PC-9 (cell line): ENCODE measurements around the gene TNIK. TPM values are rescaled to one million over a fixed set of nuclear protein-coding genes. Genes with fewer than 3 reads are reported as not detected.

Source experiments
- BruUV-seq: library from RNA; stranded (reverse); fragments of 400-500 nt; replicated peaks from 2 replicates; lab custom pipeline; 2021; lab: Mats Ljungman, UMichigan
- CTCF ChIA-PET: fragments of 300-600 bp; sonication (Branson Sonifier 250); formaldehyde crosslinking; loops from one replicate; lab custom pipeline; 2022; ENCODE audit warnings: antibody characterized with exemption; lab: Charles Lee
- POLR2A ChIA-PET: fragments of 300-600 bp; sonication (Branson Sonifier 250); formaldehyde crosslinking; loops from one replicate; lab custom pipeline; 2022; ENCODE audit warnings: antibody characterized with exemption; ENCODE audit not compliant: unreplicated experiment; lab: Charles Lee
- DNase-seq, 2 experiments: peaks; one replicate each; pipeline versions ENCODE4 v3.0.0 to v3.0.0-alpha.2; 2015 to 2022; ENCODE audit warnings: mixed read lengths in 1 of 2
- H2AFZ ChIP-seq: fragments of 200-600 bp; sonication (generic); 2 replicates; pipeline ENCODE4 v1.8.1; 2017; ENCODE audit warnings: antibody characterized with exemption
- H3F3A ChIP-seq: fragments of 200-600 bp; sonication (generic); 2 replicates; pipeline ENCODE4 v1.8.1; 2017; ENCODE audit warnings: antibody characterized with exemption, mild to moderate bottlenecking, low read depth; ENCODE audit not compliant: insufficient read depth
- H3K27ac ChIP-seq: fragments of 200-600 bp; sonication (generic); 2 replicates; pipeline ENCODE4 v1.6.1; 2016; ENCODE audit warnings: mixed run types
- H3K27me3 ChIP-seq: fragments of 200-600 bp; sonication (generic); 2 replicates; pipeline ENCODE4 v1.6.1; 2016; ENCODE audit warnings: low read depth, mixed run types; ENCODE audit not compliant: insufficient read depth
- H3K36me3 ChIP-seq: fragments of 200-600 bp; sonication (generic); 2 replicates; pipeline ENCODE4 v1.6.1; 2016; ENCODE audit warnings: low read depth, mixed run types
- H3K4me1 ChIP-seq: fragments of 200-600 bp; sonication (generic); replicated peaks from 2 replicates; pipeline ENCODE4 v1.6.1; 2016; ENCODE audit warnings: mixed run types; ENCODE audit not compliant: insufficient read depth
- H3K4me2 ChIP-seq: fragments of 200-600 bp; sonication (generic); 2 replicates; pipeline ENCODE4 v1.6.1; 2017; ENCODE audit warnings: mixed run types
- H3K4me3 ChIP-seq: fragments of 200-600 bp; sonication (generic); 2 replicates; pipeline ENCODE4 v1.6.1; 2016; ENCODE audit warnings: mixed run types
- H3K79me2 ChIP-seq: fragments of 200-600 bp; sonication (generic); 2 replicates; pipeline ENCODE4 v1.6.1; 2017; ENCODE audit warnings: low read depth, mixed run types
- H3K9me2 ChIP-seq: fragments of 200-600 bp; sonication (generic); 2 replicates; pipeline ENCODE4 v1.8.1; 2017; ENCODE audit warnings: mild to moderate bottlenecking; ENCODE audit not compliant: insufficient read depth
- H3K9me3 ChIP-seq: fragments of 200-600 bp; sonication (generic); 2 replicates; pipeline ENCODE4 v1.8.1; 2016; ENCODE audit warnings: low read depth; ENCODE audit not compliant: insufficient read depth
- H4K20me1 ChIP-seq: fragments of 200-600 bp; sonication (generic); 2 replicates; pipeline ENCODE4 v1.8.1; 2017; ENCODE audit not compliant: insufficient read depth
- CTCF ChIP-seq: fragments of 200-600 bp; sonication (generic); conservative IDR thresholded peaks from 2 replicates; pipeline ENCODE4 v1.6.1; 2017; ENCODE audit warnings: mixed run types, antibody characterized with exemption, mild to moderate bottlenecking, moderate library complexity
- EZH2 ChIP-seq: fragments of 200-600 bp; sonication (generic); IDR thresholded peaks from 2 replicates; pipeline ENCODE4 v1.8.0; 2017; ENCODE audit warnings: antibody characterized with exemption, low read depth
- intact Hi-C: fragments of 100-400 bp; cut with micrococcal nuclease; formaldehyde crosslinking; loops from one replicate; pipeline ENCODE4 v1.10.0; 2022; ENCODE audit not compliant: unreplicated experiment
- total RNA-seq: library from RNA; stranded (reverse); gene quantifications from 2 replicates; pipeline ENCODE4 v1.2.3, GENCODE V29; 2021

TNIK gene
- total RNA-seq, 1 experiment from 2014 or later, result 30.7 TPM

DNA sequence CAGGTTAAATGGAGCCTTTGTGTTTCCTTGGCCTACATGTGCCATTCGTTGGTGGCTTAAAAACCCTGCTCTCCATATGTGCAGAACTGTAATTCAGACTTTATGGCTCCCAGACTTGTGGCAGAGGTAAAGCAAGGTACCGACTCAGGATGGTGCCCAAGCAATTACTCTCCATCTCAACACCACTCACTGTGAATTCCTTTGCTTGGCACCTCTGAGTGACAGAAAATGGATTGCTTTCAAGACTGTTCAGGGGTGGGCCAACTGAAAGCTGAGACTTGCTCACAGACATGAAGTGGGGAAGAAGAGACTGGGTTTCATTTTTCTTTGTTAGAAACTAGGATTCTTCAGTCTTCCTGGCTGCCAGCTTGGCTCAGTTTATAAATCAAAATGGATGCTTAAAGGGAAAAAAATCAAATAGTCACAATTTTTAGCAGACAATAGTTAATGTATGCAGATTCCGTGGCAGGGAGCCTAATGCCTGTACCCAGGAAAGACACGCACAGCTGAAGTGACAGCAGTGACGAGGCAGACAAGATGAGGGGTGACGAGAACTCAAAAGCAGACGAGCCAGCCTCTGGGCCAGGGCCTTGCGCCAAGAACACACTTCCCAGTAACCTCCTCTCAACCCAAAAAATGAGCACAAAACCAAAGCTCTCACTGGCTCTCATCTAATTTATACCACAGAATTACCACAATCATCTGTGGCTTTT, 225.8 kb downstream of the TNIK start:
- intact Hi-C loops, result no loop called here
- ChIA-PET CTCF (no interaction called here), POLR2A (no interaction called here)
- DNase-seq, result no peak
- TF ChIP-seq EZH2 (no peak), CTCF (no peak)
- no peak overlapping the region for H3K4me3 ChIP-seq
- no peaks in the 10 kb centered on the region for H3K27me3 ChIP-seq
- H3K4me2 ChIP-seq, result no peak overlapping the region
- H4K20me1 ChIP-seq, result no peaks in the 10 kb centered on the region
- H3K27ac ChIP-seq, result no peak overlapping the region
- no peaks in the 10 kb centered on the region for H3K36me3 ChIP-seq
- H3F3A ChIP-seq, result no peaks in the 10 kb centered on the region
- no TSS peak for BruUV-seq
- no peaks in the 10 kb centered on the region for H3K9me3 ChIP-seq
- H3K9me2 ChIP-seq, result no peaks in the 10 kb centered on the region
- no peak overlapping the region for H2AFZ ChIP-seq
- H3K79me2 ChIP-seq, result no peaks in the 10 kb centered on the region
- H3K4me1 ChIP-seq, result no peaks in the 10 kb centered on the region

GRCh38 chr3:171231361-171231760, 228.8 kb downstream of the TNIK start:
- peaks cover 10% of the 10 kb centered on the region for H3K36me3 ChIP-seq
- no TSS peak for BruUV-seq
- POLR2A ChIA-PET, result interaction anchor here (0.7 kb wide), 1 partner anchor 19 kb away, joined by 3 read pairs; no protein-coding TSS in a partner anchor
- no peak overlapping the region for H3K4me2 ChIP-seq
- no peak overlapping the region for H2AFZ ChIP-seq
- no peaks in the 10 kb centered on the region for H3K79me2 ChIP-seq
- H3F3A ChIP-seq, result no peaks in the 10 kb centered on the region
- H3K4me1 ChIP-seq, result no peaks in the 10 kb centered on the region
- H3K27ac ChIP-seq, result no peak overlapping the region
- no peak overlapping the region for H3K4me3 ChIP-seq
- no peak for TF ChIP-seq CTCF
- no peak for TF ChIP-seq EZH2
- intact Hi-C loops, result no loop called here
- 0 out of 2 replicates have a peak, but pooled peaks cover 5% of the 10 kb centered on the region for H3K9me2 ChIP-seq
- no peaks in the 10 kb centered on the region for H4K20me1 ChIP-seq
- CTCF ChIA-PET, result no interaction called here
- no peak for DNase-seq
- H3K27me3 ChIP-seq, result no peaks in the 10 kb centered on the region
- no peaks in the 10 kb centered on the region for H3K9me3 ChIP-seq

DNA sequence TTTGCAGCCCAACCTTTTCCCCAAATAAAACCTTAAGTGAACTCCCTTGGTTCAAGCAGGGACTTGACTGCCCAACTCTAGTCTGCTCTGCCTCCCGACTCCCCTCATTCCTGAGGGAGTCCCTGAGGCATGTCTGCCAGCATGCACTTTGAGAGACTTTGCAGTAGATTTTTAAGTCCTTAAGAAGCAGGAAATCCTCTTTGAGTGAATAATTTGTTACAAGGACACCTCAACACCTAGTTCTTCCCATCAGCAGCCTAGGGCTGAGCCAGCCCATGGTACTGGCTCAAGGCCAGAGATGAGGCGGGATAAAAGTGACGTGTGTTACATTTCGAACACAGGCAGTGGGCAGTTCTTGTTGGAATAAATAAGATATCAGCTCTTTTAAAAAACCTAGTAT, 229.3 kb downstream of the TNIK start:
- H3K4me2 ChIP-seq, result no peak overlapping the region
- intact Hi-C loops, result no loop called here
- H3K9me3 ChIP-seq, result peaks cover 5% of the 10 kb centered on the region; the same call in 1 of the 2 replicates
- H3K36me3 ChIP-seq, result peaks cover 15% of the 10 kb centered on the region
- H3K27ac ChIP-seq, result no peak overlapping the region
- BruUV-seq, result no TSS peak
- H3K4me1 ChIP-seq, result no peaks in the 10 kb centered on the region
- H4K20me1 ChIP-seq, result no peaks in the 10 kb centered on the region
- H3K27me3 ChIP-seq, result no peaks in the 10 kb centered on the region
- no peaks in the 10 kb centered on the region for H3F3A ChIP-seq
- DNase-seq, result no peak
- no peak for TF ChIP-seq CTCF
- TF ChIP-seq EZH2, result no peak
- H2AFZ ChIP-seq, result no peak overlapping the region
- POLR2A ChIA-PET, result no interaction called here
- H3K9me2 ChIP-seq, result 0 out of 2 replicates have a peak, but pooled peaks cover 5% of the 10 kb centered on the region
- CTCF ChIA-PET, result no interaction called here
- no peaks in the 10 kb centered on the region for H3K79me2 ChIP-seq
- H3K4me3 ChIP-seq, result no peak overlapping the region
